Stimulated activated CD4-positive, alpha-beta T cell treated with anti-CD3 and anti-CD28 coated beads, TNF-alpha, amount 100 ng/mL, for 48 hours (primary cell): ENCODE results near the gene IL3RA.
"Not testable (repeated sequence)": the region's sequence is repeated elsewhere in the genome, so short reads cannot be mapped to it uniquely, and the experiment has no call there.

ENCODE experiments used
- DNase-seq, 3 donors: peaks; one replicate each; pipeline ENCODE4 v3.0.0-alpha.2; 2020; ENCODE audit warnings: low read depth in 3 of 3

The IL3RA gene

GRCh38 chrX:1330605-1331004 lies 6.0 kb upstream of the IL3RA start:
- no peak for DNase-seq

DNA sequence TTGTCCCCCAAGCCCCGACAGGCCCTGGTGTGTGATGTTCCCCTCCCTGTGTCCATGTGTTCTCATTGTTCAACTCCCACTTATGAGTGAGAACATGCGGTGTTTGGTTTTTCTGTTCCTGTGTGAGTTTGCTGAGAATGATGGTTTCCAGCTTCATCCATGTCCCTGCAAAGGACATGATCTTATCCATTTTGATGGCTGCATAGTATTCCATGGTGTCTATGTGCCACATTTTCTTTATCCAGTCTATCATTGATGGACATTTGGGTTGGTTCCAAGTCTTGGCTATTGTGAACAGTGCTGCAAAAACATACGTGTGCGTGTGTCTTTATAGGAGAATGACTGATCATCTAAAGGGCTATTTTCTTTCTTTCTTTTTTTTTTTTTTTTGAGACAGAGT lies 4.2 kb upstream of the IL3RA start:
- not testable (repeated sequence) for DNase-seq

GRCh38 chrX:1334854-1335253 lies 1.7 kb upstream of the IL3RA start:
- DNase-seq = no peak

GRCh38 chrX:1336948-1337779 lies 579 bp downstream of the IL3RA start:
- DNase-seq = no peak

DNA sequence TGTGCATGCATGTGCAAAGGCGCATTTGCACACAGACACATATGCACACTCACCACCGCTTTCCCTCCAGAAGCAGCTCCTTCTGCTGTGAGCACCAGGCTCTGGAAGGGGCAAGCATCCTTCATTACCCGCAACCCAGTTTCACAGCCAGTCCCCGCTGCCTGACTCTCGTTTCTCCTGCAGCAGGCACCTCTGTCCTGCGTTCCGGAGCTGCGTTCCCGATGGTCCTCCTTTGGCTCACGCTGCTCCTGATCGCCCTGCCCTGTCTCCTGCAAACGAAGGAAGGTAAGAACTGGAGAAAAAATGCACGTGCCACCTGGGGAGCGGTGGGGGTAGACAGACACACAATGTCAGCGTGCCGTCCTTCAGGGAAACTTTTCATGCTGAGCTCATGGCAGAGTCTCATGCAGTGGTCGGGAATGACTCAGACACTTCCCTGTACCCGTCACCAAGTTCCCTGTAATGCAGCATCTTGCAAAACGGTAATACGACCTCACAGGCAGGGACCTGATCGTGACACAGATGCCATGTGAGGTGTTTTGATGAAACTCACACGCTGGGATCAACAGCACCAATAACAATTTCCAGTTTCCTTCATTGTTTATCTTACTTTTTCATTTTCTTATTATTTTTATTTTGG lies 5.1 kb downstream of the IL3RA start:
- no peak for DNase-seq

DNA sequence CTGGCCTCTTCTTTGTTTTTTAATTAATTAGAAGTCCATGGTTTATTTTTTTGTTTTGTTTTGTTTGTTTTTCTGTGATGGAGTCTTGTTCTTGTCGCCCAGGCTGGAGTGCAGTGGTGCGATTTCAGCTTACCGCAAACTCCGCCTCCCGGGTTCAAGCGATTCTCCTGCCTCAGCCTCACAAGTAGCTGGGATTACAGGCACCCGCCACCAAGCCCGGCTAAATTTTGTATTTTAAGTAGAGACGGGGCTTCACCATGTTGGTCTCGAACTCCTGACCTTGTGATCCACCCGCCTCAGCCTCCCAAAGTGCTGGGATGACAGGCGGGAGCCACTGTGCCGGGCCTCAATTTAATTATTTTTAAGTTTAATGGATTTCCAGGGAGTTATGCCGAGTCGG lies 13.0 kb downstream of the IL3RA start:
- DNase-seq = not testable (repeated sequence)

- no peak for DNase-seq
These were observed 15.6 kb downstream of the IL3RA start for GRCh38 chrX:1351981-1352714.

DNA sequence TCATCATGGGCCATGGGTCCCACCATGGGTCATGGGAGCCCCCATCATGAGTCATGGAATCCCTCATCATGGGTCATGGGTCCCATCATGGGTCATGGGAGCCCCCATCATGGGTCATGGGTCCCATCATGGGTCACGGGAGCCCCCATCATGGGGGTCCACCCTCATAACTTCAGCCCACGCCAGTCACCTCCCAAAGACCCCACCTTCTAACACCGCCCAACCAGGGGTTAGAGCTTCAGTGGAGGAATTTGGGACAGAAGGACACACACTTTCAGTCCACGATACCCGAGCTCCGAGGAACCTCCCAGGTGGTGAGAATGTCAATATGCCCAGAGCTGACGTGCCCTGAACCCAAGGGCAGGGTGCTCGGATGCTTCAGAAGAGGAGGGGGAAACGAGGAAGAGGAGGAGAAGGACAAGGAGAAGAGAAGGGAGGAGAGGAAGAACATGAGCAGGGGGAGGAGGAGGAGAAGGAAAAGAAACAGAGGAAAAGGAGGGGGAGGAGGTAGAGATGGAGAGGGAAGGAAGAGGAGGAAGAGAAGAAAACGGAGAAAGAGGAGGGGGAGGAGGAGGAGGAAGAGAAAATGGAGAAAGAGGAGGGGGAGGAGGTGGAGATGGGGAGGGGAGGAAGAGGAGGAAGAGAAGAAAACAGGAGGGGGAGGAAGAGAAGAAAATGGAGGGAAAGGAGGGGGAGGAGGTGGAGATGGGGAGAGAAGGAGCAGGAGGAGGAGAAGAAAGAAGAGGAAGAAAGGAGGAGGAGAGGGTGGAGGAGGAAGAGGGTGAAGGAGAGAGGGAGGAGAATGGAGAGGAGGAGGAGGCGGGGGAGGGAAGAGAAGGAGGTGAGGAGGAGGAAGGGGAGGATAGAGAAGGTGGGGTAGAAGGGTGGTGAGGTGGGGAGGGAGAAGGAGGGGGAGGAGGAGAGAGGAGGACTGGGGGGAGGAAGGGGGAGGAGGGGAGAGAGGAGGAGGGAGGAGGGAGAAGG lies 17.7 kb downstream of the IL3RA start:
- no peak for DNase-seq

GRCh38 chrX:1355131-1356046 lies 18.8 kb downstream of the IL3RA start:
- no peak for DNase-seq

GRCh38 chrX:1357993-1358392 lies 21.4 kb downstream of the IL3RA start:
- DNase-seq = no peak

DNA sequence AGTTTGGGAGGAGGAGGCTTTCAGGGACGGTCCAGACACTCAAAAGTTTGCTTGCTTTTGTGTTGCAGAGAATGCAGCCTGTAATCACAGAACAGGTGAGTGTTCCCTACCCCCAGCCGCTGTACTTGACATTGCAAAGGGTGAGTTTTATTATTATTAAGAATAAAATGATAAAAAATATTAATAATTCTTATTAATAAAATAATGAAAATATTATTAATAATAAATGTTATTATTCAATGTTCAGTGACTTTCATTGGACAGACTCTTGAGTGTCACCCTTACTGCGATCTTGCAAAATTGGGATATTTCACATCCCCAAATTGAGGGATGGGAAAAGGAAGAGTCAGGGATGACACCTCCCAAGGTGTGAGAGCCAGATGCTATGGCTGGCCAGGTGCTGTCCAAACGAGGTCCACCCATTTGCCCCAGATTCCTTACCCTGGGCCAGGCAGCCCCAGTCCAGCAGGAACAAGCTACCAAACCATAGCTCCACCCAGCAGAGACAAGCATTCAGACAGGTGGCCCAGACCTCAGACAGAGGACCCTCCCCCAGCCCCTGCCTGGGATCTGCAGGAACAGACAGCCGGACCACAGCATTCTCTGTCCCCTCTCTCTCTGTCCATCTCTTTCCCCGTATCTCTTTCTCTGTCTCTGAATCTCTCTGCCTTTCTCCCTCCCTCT lies 22.4 kb downstream of the IL3RA start:
- no peak for DNase-seq

DNA sequence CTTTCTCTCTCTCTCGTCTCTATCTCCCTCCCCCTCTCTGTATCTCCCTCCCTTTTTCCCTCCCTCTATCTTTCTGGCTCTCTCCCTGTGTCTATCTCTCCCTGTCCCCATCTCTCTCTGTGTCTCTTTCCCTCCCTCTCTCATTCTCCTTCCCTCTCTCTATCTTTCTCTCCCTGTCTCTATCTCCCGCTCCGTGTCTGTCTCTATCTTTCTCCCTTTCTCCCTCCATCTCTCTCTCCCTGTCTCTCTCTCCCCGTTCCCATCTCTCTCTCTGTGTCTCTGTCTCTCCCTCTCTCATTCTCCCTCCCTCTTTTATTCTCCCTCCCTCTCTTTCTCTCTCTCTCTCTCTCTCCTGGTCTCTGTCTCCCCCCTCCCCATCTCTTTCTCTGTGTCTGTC lies 22.9 kb downstream of the IL3RA start:
- DNase-seq = no peak

GRCh38 chrX:1360171-1360570 lies 23.6 kb downstream of the IL3RA start:
- no peak for DNase-seq

- no peak for DNase-seq
These were observed 24.7 kb downstream of the IL3RA start for GRCh38 chrX:1361275-1361674.

DNA sequence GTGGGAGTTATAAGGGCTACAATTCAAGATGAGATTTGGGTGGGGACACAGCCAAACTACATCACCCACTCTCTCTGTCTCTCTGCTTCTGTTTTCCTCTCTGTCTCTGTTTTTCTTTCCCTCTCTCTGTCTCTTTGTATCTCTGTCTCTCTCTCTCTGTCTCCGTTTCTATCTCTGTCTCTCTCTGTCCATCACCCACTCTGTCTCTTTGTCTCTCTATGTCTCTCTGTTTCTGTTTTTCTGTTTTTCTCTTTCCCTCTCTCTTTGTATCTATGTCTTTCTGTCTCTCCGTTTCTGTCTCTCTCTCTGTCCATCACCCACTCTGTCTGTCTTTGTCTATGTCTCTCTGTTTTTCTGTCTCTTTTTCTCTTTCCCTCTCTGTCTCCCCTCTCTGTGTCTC lies 25.3 kb downstream of the IL3RA start:
- no peak for DNase-seq

- not testable (repeated sequence) for DNase-seq
These were observed 29.8 kb downstream of the IL3RA start for GRCh38 chrX:1366363-1366762.

- no peak for DNase-seq
These were observed 31.8 kb downstream of the IL3RA start for GRCh38 chrX:1368385-1368698.

GRCh38 chrX:1378306-1378759 lies 41.7 kb downstream of the IL3RA start:
- no peak for DNase-seq

- DNase-seq = no peak
These were observed 44.2 kb downstream of the IL3RA start for GRCh38 chrX:1380672-1381233.
